Measurements from ENCODE around the gene CCR9.

Gene CCR9

DNA sequence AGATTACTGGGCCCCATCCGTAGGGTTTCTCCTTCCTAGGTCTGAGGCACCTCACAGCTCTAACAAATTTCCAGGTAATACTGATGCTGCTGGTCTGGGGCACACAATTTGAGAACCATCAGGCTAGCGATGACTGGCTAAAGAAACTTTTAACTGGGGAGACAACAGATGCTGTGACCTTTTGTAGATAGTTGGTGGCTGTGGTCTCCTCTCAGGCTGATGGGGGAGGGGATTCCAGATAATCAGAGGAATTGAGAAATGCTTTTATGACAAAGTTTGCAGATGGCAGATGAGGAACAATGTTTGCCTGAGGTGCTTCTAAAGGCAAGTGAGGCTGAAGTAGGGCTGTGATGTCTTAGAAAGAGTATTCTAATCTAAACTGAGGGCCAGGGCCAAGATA, 13.8 kb upstream of the CCR9 start:
- DNase-seq (ENCODE audit: low read depth in 1 of 2, low spot score in 1 of 2) = no peak

DNA sequence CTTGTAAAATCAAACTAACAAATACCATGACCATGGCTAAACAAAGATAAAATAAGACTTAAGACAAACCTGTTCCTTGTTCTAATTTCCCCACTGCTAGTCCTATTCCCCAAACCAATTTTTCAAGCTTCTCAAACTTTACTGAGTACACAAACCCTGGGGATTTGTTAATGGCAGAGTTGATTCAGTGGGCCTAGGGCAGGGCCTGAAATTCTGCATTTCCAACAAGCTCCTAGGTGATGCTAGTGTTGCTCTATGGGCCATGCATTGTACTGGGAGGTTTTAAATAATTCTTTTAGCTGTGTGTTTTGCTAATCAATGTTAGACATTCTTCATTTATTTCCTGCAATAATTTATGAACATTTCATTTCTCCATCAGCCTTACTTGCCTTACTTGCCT, 13.3 kb upstream of the CCR9 start:
- DNase-seq (ENCODE audit: low read depth in 1 of 2, low spot score in 1 of 2) = no peak

DNA sequence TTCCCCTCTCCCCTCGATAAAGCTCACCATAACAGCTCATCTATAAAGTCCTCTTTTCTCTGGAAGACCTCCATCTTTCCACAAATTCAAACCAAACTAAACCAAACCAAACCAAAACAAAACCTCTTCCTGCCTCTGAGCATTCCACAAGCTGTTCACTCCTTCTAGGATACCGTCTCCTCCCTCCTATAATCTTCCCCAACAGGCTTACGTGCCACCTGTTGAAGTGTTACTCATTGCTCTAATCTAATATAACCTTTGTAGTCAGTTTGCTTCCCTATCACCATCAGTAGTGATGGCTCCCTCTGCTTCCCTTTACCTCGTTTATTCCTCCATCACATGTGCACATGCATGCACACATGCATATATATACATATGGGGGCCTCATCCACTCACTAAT, 12.7 kb upstream of the CCR9 start:
- DNase-seq (ENCODE audit: low read depth in 1 of 2, low spot score in 1 of 2) = no peak

DNA sequence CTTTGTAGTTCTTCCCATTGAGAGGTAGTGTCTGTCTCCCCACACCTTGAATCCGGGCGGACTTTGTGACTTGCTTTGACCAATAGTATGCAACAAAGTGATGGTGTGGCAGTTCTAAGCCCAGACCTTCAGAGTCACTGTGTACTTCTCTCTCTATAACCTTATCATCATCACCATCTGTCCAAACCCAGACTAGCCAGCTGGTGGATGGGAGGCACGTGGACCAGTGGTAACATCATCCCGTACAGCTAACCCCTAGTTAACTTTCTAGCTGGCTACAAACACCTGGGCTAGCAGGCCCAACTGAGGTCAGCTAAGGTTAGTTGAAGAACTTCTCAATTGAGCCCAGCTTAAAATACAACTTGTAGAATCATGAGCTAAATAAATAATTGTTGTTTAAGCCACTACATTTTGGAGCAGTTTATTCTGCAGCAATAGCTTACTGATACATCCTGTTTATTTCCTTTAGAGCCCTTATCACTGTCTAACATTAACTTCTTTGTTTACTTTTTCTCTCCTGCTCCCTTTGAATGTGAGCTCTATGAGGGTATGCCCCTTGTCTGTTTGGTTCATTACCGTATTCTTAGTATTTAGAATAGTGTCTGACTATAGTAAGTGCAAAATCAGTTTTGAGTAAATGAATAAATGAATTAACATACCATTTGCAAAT, 11.5 kb upstream of the CCR9 start:
- DNase-seq (ENCODE audit: low read depth in 1 of 2, low spot score in 1 of 2) = no peak

DNA sequence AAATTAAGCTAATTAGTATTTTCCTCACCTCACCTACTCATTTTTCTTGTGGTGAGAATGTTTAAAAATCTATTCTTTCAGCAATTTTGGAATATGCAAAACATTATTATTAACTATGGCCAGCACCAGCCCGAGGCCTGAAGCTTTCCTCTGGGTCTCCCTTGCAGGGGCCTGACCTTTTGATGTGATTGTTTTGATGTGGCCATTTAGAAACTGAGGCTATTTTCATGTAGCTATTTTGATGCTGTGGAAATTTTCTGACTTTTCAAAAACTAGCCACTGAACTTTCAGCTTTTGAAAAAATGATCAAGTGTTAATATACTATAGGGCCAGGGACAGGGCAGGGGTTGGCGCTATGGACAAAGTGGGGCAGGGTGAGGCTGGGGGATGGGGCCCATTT, 8.2 kb upstream of the CCR9 start:
- no peak for DNase-seq (ENCODE audit: low read depth in 1 of 2, low spot score in 1 of 2)

DNA sequence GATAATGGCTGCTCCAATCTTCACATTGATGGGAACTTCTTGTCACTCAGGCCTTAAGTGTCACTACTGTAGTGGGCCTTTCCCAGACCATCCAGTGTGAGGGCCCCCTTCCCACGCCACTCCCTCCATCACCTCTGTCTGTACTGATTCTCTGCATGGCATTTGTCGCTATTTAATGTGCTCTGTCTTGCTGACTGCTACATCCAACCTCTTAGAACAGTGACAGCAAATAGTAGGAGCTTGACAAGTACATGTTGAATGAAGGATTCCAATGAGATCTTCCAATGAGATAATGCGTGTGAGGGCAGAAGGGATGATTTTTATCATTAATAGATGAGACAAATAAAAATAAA, 5.6 kb upstream of the CCR9 start:
- DNase-seq (ENCODE audit: low read depth in 1 of 2, low spot score in 1 of 2) = no peak

DNA sequence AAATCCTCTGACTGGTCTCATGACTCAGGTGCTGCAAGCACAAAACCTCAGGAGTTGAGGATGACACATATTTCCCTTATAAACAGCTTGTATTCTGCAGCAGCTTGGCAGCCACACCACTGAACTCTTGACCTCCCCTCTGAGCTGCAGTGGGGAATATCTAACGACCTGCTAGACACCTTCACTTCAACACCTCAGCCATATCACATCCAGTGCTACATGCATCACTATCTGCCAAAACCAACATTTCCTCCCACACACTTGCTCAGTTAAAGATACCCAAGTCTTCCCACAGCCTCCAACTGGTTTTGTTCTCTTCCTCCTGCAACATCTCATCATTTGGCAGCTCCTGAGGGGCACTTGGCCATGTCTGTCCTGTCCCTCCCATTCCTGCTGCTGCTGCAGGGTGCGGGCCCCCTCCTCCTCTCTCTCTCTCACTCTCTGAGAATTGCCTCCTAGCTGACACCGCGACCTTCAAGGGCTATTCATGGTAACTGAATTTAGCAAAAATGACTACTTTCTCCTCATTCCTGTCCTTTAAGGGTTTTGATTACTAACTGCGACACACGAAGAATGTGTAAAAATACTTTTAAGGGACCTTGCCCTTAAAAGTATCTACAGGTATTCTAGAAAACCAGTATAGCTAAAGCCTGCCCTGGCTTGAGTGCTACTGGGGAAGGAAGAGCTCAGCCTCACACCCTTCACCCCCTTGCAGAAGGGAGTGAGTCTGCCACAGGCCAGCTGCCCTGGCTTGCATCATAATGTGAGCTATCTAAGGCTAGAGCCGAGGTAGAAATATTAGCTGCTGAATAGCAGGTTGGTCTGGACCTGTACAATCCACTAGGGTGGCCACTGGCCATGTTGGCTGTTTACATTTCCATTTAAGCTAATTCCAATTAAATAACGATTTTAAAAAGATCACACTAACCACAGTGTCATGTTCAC, 5.0 kb upstream of the CCR9 start:
- DNase-seq (ENCODE audit: low read depth in 1 of 2, low spot score in 1 of 2) = peak in 1 of 2 donors; percentile 21

DNA sequence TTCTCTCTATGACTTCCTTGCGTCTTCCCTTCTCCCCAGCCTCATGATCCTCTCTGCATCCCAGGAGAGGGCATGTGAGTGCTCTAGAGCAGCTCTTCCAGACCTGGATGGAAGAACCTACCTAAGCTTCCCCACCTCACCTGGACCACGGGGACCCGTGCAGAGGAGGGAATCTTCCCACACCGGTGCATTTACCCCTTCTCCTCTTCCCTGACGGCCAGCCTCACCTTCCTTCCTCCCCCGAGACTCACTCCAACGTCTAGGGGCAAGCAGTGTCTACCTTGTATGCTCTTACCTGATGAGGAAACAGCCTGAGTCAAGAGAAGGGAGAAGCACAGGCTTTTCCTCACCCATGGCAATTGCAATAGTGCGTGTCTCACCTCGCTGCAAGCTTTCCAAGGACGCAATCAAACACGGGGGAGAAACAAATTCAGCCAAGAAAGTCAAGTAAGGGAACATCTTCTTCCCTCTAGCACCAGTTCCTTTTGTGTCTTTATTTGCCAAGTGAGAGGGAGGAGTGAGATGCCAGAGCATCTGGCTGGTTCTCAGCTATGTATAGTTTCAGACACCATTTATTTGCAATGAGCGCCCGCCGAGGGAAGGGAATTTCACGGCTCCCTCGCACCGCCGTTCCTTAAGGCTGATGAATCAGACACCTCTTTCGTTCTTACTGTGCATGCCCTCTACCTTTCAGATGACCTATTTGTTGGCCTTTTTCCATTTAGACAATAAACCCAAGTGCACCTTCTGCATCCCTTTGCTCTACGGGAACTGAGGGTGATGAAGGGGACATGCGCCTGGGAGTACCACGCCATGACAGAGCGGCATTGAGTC, 1.8 kb upstream of the CCR9 start:
- no peak for DNase-seq (ENCODE audit: low read depth in 1 of 2, low spot score in 1 of 2)

DNA sequence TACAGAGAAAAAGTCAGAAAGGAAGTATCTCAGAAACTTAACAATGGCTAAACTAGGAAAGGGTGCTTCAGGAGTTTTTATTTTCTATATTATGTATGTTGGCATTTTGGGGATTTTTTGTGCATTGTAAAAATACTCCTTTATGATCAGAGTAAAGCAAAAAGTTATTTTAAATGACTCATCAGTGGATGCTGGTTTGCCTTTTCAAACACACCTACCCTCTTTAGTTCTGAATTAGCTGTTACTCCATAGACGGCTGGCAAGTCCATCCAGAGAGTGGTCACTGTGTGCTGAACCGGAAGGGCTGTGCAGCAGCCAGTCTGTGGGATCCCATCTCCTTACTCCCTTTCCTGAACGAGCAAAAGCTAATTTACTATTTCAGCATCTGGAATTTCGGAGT, 942 bp downstream of the CCR9 start:
- no peak for DNase-seq (ENCODE audit: low read depth in 1 of 2, low spot score in 1 of 2)

DNA sequence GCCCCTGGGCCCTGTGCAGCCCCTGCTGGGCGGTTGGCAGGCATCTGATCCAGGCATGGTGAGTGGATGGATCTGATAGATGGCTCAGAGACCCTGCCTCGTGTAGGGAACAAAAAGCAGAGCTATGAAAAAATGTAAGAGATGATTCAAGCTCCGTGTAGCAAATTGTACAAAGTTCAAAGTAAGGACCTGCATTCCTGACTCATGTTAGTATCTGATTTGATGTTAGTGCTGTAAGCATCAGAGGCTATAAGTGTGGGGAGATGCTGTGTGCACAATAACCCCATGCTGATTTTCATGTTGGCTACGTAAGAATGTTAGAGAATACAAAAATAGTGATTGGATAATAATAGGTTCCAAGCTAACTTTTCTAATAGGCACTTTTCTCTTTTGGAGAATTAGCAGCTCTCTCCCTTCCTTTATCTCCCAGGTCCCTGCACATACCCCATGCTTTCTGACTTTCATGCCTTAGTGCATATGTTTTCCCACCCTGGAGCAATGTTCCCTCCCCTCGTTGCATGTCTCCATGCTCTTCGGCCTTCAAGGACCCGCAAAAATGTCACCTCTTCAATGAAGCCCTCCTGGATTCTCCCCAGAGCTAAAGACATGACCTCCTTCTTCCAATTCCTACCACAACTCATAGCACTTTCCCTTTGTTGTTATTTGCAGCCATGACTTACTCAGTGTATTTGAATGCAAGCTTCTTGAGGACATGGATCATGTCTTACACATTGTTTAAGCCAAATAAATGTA, 1.6 kb downstream of the CCR9 start:
- no peak for DNase-seq (ENCODE audit: low read depth in 1 of 2, low spot score in 1 of 2)

DNA sequence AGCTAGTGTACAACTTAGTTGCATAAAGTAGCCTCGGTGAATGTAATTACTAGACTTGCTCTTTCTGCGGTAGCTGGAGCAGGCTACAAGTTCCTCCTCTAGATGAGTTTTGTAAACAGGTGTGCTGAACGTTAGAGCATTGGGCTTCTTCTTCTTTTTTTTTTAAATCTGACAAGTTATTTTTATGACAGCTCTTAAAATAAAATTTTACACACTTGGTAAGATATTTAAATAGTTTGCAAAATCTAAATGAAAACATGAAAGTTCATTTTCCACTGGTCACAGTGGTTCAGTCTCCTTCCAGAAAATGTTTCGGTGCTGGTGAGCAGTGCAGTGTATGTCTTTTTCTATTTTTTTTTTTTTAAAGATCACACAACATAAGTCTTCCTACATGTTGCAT, 3.0 kb downstream of the CCR9 start:
- DNase-seq (ENCODE audit: low read depth in 1 of 2, low spot score in 1 of 2) = no peak

DNA sequence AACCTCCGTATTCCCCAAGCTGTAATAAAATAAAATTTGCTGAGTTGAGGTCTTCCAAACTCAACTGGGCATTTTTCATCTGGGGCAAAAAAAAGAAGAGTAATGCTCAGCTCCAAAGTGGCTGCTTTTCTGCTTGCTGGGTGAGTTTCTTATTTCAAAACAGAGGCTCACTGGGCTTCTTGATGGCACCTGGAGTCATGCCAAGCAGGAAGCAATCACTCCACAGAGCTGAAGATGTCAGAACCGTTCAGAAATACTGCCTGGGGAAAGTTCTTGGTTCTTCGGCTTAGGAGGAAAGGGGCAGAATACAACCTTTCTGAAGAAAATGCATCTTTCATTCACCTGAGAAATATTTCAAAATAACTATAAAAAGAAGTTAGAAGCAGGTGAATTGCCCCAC, 4.1 kb downstream of the CCR9 start:
- no peak for DNase-seq (ENCODE audit: low read depth in 1 of 2, low spot score in 1 of 2)

DNA sequence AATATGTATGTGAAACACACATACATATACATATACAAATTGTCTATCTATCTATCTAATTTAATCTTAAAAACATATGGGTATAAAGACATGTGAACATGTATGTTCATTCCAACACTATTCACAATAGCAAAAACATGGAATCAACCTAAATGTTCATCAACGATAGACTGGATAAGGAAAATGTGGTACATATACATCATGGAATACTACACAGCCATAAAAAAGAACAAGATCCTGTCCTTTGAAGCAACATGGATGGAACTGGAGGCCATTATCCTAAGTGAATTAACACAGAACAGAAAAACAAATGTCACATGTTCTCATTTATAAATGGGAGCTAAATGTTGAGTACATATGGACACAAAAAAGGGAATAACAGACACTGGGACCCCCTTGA, 5.8 kb downstream of the CCR9 start:
- DNase-seq (ENCODE audit: low read depth in 1 of 2, low spot score in 1 of 2) = no peak

DNA sequence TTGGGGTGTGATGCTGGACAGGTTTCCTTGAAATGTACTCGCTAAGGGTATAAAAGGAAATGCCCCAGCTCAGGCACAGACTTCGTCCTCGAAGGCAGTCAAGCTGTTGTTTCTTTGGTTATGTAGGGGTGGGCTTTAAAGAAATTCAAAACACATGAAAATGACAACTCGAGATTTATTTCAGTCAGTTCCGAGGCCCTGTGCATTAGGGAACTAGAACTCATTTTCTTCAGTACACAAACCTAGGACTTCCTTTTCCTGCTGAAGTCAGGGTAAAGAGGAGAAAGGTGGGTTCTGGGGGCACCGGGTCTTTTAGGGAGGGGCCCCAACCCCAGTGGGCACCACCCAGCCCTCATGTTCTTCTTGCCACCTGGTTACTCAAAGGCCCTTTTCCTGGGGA, 7.7 kb downstream of the CCR9 start:
- DNase-seq (ENCODE audit: low read depth in 1 of 2, low spot score in 1 of 2) = no peak

DNA sequence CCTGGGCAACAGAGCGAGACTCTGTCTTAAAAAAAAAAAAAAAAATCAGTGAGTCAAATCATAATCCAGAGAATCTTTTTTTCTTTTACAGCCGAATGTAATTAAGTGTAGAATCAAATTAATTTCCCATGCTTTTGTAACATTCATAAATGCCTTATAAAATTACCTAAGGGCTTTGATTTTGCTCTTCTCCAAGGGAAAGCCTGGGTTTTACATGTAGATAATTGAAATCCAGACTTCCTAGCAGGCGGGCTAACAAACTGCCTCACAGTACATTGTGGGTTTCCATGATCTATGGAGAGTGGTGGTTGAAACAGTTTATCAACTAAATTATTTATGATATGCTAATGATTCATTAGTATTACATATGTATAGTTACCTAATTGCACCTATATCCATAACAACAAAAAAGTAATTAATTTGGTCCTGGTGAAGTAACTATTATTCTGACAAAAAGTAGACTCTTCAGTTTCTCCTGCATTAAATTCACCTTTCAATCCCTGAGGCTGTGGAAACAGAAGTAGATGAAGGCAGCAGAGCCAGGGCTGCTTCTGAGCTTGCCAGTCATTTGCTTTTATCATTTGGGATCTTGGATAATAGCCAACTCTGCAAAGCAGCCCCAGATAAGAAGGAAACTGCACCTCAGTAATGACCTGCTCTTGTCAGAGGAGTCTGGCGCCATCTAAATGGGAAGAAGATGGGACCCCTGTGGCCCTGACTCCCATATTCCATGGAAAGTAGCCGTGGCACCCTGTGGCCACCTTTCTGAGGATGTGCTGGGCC, 9.5 kb downstream of the CCR9 start:
- no peak for DNase-seq (ENCODE audit: low read depth in 1 of 2, low spot score in 1 of 2)

DNA sequence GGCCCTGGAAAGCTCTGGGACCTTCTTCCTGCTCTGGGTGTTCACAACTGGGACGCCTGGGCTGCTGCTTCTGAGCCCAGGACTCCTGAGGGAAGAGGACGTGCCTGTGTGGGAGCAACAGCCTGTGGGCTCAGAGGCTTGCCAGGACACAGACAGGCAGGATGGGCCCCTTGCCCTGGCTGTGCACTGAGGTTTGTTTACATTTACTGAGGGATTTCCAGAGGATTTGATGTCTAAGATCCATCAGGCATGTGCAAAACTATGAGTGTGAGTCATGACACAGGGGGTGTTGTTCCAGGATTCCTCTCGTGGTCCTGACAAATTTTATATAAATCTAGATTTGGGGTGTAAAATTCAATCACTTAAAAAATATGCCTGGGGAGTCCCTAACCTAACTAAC, 10.6 kb downstream of the CCR9 start:
- no peak for DNase-seq (ENCODE audit: low read depth in 1 of 2, low spot score in 1 of 2)

DNA sequence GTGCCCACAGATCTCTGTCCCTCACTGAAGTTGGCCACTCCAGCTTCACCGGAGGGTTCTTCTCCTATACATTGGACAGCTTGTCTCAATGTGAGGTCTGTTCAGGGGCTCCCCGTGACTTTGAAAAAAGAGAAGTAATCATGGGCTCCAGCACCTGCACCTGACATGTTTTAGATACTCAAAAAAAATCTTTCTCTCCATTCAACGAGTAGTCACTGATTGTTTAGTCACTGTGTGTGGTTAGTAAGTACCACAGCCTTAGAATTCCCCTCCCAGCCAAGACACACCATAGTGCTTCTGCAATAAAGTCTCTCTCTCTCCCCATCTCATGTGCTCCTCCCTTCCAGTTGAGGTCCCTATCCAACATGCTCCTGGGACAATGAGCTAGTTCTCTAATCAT, 18.6 kb downstream of the CCR9 start:
- DNase-seq (ENCODE audit: low read depth in 1 of 2, low spot score in 1 of 2) = no peak

DNA sequence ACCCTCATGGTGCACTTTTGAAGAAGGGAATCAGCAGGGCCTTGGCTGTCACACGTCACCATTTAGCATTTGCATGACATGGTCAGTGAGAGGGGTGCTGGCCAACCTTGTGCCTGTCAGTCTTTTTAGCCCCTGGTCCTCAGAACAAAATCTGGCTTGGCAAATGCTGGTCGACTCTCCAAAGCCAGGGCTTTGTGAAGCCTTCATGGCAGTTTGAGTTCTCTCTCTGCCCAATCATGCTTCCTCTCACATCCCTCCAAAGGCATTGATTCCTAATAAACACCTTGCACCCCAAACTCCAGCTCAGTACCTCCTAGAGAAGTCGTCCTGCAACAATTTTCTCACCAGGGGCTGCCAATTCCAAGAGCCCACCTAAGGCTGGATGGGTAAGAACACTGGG, 19.4 kb downstream of the CCR9 start:
- DNase-seq (ENCODE audit: low read depth in 1 of 2, low spot score in 1 of 2) = no peak

DNA sequence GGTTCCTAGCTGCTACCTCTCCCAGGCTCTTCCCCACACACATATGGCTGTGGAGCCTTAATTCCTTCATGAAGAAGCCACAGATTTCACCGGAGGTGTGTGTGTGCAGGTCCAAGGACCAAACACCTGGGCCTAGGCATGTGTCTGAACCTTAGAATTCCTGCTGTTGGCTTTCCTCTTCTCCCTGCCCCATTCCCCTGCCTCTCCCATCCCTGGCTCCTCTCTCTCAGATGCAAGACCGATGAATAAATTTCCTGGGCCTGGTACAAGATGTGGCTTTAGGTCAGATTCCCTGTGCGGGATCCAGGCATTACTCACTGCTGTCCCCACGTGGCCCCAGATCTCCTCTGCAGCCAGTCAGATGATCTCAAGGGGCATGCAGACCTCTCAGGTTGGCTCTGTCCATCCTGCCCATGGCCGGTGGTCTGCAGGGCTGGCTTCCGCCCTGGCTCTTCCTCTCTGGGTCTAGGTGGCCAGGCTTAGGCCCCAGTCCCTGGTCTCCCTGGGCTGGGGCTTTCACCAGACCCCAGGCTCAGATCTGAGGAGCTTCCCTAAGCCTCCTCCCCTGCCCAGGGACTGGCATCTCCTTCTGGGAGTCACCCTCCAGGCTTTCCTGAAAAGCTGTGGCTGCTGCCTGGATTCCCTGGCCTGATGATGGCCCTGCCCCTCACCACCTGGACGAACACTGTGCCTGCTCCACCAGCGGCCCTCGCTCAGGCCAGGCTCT, 20.5 kb downstream of the CCR9 start:
- no peak for DNase-seq (ENCODE audit: low read depth in 1 of 2, low spot score in 1 of 2)

Measured in stimulated activated CD4-positive, alpha-beta T cell treated with anti-CD3 and anti-CD28 coated beads, Interleukin-15, amount 100 ng/mL, for 1 hour (primary cell).